VCaP (cell line): ENCODE results near the gene UBE2QL1.
"Not testable (repeated sequence)": the region's sequence is repeated elsewhere in the genome, so short reads cannot be mapped to it uniquely, and the experiment has no call there.

Experiments
- H3K27ac ChIP-seq: fragments of 450-650 bp; 2 replicates; pipeline ENCODE4 v1.5.1; 2017
- TF ChIP-seq, protein P1 (sequence below): fragments of 450-650 bp; conservative IDR thresholded peaks from 2 replicates; pipeline ENCODE4 v1.5.1; 2017; ENCODE audit warnings: mild to moderate bottlenecking, moderate library complexity

Gene UBE2QL1

DNA sequence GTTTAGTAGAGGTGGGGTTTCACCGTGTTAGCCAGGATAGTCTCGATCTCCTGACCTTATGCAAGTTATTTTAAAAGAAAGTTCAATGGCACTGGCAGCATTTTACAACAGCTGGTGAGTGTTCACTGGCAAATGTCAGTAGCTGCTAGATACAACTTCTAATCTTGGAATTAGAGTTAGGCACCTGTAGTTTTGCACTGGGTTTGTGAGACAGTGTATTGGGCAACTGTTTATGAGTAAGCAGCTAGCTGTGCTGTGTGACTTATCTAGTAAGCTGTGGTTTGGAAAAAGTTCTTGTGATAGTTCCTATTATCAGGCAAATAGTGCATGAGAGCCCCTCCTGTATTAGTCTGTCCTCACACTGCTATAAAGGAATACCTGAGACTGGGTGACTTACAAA lies 61.5 kb downstream of the UBE2QL1 start:
- H3K27ac ChIP-seq = no peak overlapping the region
- TF ChIP-seq, protein P1, sequence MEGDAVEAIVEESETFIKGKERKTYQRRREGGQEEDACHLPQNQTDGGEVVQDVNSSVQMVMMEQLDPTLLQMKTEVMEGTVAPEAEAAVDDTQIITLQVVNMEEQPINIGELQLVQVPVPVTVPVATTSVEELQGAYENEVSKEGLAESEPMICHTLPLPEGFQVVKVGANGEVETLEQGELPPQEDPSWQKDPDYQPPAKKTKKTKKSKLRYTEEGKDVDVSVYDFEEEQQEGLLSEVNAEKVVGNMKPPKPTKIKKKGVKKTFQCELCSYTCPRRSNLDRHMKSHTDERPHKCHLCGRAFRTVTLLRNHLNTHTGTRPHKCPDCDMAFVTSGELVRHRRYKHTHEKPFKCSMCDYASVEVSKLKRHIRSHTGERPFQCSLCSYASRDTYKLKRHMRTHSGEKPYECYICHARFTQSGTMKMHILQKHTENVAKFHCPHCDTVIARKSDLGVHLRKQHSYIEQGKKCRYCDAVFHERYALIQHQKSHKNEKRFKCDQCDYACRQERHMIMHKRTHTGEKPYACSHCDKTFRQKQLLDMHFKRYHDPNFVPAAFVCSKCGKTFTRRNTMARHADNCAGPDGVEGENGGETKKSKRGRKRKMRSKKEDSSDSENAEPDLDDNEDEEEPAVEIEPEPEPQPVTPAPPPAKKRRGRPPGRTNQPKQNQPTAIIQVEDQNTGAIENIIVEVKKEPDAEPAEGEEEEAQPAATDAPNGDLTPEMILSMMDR = no peak

DNA sequence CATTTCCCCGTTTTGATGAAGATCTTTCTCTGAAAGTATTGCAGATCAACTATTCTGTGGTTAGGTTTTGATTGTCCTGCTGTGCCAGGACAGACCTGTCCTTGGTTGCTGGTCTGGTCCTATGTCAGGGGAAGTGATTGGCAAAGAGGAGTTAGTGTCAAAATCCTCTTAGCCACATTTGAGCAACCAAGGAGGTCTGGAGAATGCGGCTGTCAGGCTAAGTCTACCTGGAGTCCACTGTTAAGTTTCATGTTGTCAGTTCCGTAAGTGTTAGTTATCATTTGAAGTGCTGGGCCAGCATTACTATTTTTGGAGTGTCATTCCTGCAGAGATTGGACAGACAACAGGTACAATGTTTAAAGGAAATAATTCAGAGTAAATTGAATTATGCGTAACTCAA lies 62.3 kb downstream of the UBE2QL1 start:
- H3K27ac ChIP-seq = no peak overlapping the region
- TF ChIP-seq, protein P1 = no peak

DNA sequence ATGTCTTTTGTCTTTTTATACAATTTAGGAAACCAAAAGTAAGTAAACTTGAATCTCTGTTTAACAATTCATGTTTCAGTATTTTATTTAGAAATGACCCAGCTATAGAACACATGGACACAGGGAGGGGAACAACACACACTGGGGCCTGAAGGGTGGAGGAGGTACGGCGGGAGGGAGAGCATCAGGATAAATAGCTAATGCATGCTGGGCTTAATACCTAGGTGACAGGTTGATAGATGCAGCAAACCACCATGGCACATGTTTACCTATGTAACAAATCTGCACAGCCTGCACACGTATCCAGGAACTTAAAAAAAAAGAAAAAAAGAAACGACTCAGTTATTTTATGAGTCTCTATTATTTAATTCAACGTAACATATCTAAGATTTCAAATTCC lies 67.2 kb downstream of the UBE2QL1 start:
- H3K27ac ChIP-seq = not testable (repeated sequence)

DNA sequence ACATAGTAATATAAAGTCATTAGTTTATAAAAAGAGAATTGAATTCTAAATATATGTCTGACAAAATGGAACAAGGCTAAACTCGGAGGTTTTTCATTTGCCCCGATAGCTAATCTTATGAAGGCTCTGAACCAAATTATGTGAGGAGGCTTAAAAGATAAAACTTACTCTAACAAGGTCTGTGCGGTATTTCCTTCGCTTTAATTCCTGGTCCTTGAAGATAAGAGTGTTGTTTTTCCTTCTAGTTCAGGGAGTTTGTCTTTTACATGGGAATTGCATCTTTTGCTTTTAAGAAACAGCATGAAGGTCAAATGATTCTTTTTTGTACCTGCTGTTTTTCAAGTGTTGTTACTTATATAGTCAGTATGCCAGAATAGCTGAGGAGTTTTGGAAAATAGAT lies 68.2 kb downstream of the UBE2QL1 start:
- TF ChIP-seq, protein P1 = no peak
- no peak overlapping the region for H3K27ac ChIP-seq

DNA sequence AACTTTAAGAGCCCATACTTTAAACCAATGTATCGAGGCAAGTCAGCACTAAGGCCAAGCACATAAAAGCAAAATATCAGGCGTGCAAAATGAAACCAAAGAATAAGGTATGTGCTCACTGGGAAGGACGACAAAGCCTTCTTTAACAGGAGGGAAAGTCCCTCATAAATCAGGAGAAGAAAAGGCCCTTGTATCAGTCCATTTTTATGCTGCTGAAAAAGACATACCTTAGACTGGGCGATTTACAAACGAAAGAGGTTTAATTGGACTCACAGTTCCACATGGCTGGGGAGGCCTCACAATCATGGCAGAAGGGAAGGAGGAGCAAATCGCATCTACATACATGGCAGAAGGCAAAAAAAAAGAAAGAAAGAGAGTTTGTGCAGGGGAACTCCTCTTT lies 68.9 kb downstream of the UBE2QL1 start:
- TF ChIP-seq, protein P1 = no peak
- no peak overlapping the region for H3K27ac ChIP-seq

DNA sequence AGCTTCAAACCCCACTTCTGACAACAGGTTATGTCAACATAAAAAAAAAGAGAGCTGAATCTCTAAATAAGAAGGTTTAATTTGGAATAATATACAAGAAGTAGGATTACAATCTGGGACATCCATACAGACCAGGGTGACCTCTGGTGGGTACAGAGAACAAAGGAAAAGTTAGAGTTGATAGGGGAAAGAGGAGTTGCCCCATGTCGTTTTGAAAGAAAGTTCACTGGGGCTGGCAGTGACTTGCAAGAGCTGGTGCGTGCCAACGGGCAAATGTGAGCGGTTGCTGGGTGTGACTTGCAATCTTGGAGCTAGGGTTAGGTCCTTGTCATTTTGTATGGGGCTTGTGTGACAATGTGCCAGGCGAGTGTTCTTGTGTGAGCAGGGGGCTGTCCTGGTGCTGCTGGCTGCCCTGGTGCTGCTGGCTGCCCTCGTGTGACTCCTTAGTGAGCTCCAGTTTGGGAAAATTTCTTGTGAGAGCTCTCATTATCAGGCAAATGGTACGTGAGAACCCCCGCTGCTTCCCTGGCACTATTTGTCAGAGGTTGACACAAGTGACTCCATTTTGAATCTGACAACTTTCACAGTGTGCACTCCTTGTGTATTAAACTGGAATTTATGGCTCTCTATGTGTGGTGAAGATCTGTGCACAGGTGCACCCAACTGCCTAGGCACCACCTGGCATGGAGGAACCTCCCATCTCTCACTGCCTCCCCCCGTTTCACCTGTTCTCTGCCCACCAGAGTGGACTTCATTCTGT lies 69.8 kb downstream of the UBE2QL1 start:
- TF ChIP-seq, protein P1 = no peak
- H3K27ac ChIP-seq = no peak overlapping the region

DNA sequence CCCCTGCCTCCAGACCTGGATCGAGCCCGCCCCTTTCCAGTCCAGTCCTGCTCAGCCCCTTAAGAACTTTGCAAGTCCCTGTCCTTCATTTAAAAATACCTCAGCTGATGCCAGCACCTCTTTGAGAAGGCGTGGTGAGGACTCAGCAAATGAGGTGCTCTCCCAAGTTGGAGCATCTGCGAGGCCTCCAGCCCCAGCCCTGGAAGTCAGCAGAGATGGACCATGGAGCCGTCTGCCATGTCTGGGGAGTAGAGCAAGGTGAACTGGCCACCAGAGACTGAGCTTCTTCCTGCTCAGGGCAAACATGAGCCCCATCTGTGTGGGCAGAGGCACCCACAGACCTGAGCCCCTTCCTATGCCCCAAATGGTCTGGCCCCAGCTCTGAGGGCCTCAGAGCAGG lies 71.5 kb downstream of the UBE2QL1 start:
- H3K27ac ChIP-seq = no peak overlapping the region
- TF ChIP-seq, protein P1 = no peak

DNA sequence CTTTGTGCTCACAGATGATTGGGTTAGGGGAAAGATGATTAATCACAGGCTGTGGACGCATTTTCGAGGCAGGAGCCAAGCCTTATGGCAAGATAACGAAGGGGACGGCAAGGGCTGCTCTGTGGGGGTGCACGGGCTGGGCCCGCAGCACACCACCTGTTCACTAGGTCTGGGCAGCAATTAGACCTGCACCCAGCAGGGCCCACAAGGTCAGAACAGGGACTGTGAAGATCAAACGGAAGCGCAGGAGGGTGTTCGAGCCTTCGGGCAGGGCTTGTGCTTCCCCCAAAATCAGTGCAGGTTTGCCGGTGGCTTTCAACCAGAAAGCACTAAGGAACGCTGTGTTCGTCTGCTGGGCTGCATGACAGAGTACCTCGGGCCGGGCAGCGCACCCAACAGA lies 73.7 kb downstream of the UBE2QL1 start:
- TF ChIP-seq, protein P1 = no peak
- no peak overlapping the region for H3K27ac ChIP-seq
